Testis (tissue), 3 donors: ENCODE results near the gene PCNT. TPM values are rescaled to one million over a fixed set of nuclear protein-coding genes. Genes with fewer than 3 reads are reported as not detected.

Source experiments
- DNase-seq: peaks from one replicate; pipeline ENCODE4 v3.0.0-alpha.2; 2019
- H3K27ac ChIP-seq, 2 donors: fragments of 200-600 bp; sonication (generic); one replicate each; pipeline ENCODE4 v1.5.1; 2019
- H3K27me3 ChIP-seq: fragments of 200-600 bp; sonication (generic); one replicate; pipeline ENCODE4 v1.5.1; 2019
- H3K36me3 ChIP-seq: fragments of 200-600 bp; sonication (generic); one replicate; pipeline ENCODE4 v1.5.1; 2017; ENCODE audit warnings: low read depth; ENCODE audit errors: missing control alignments
- H3K4me1 ChIP-seq: fragments of 200-600 bp; sonication (generic); one replicate; pipeline ENCODE4 v1.5.1; 2019
- H3K4me3 ChIP-seq, 2 donors: fragments of 200-600 bp; sonication (generic); one replicate each; pipeline ENCODE4 v1.5.1; 2017 to 2019
- H3K9me3 ChIP-seq: fragments of 200-600 bp; sonication (generic); one replicate; pipeline ENCODE4 v1.5.1; 2017
- CTCF ChIP-seq, 3 experiments: fragments of 450-650 bp in 2 of 3; fragments of 200-600 bp in 1 of 3; sonication (generic) in 1 of 3; IDR thresholded peaks; one replicate each; pipeline ENCODE4 v1.5.1; 2016 to 2019; ENCODE audit warnings: antibody characterized with exemption in 3 of 3, mild to moderate bottlenecking in 2 of 3, moderate library complexity in 1 of 3
- POLR2A ChIP-seq: fragments of 450-650 bp; IDR thresholded peaks from one replicate; pipeline ENCODE4 v1.6.1; 2017; ENCODE audit warnings: antibody characterized with exemption, mild to moderate bottlenecking, moderate library complexity
- WGBS, 2 donors: methylation state at CpG; one replicate each; pipeline ENCODE4 v1.1.5; 2018; 5-methylcytosine and 5-hydroxymethylcytosine counted together
- intact Hi-C: fragments of 100-400 bp; cut with DNase I; formaldehyde crosslinking; loops from one replicate; pipeline ENCODE4 v1.15.1; 2023; ENCODE audit warnings: low total_unique reads
- polyA plus RNA-seq: library from polyadenylated mRNA; stranded (reverse); fragments of 350-450 nt; fragmentation: Illumina TruSeq; extraction: RNeasy Lipid Tissue Mini Kit (QIAGEN cat#74804); gene quantifications from one replicate; pipeline ENCODE4 v1.2.3, GENCODE V29; 2014; ENCODE audit warnings: low read depth, low replicate concordance; ENCODE audit not compliant: insufficient read depth
- total RNA-seq, 2 donors: library from RNA; depleted of rRNA; stranded (reverse); fragments of >200 nt; gene quantifications; one replicate each; pipeline ENCODE4 v1.2.3, GENCODE V29; 2016

The PCNT gene
- total and polyA plus RNA-seq, 3 donors from 2014 or later: 44.7 to 169 (median 116) TPM

GRCh38 chr21:46376856-46377453 is 53.0 kb downstream of the PCNT start:
- no peak overlapping the region for H3K4me3 ChIP-seq
- TF ChIP-seq CTCF (IDR thresholded peaks at IDR 0.05) (no peak), POLR2A (no peak)
- H3K36me3 ChIP-seq: no peaks in the 10 kb centered on the region
- no peaks in the 10 kb centered on the region for H3K9me3 ChIP-seq
- WGBS, 2 donors: 75% methylated on average over 14 of the region's 14 CpGs
- no peak for DNase-seq
- peaks cover 7% of the 10 kb centered on the region for H3K4me1 ChIP-seq
- H3K27me3 ChIP-seq: no peaks in the 10 kb centered on the region
- intact Hi-C loops: no loop called here
- H3K27ac ChIP-seq: no peak overlapping the region

GRCh38 chr21:46377789-46378188 is 53.8 kb downstream of the PCNT start:
- WGBS, 2 donors: 90 to 95% methylated on average over 14 of the region's 14 CpGs
- TF ChIP-seq POLR2A: no peak
- TF ChIP-seq CTCF (IDR thresholded peaks at IDR 0.05): no peak
- Histone ChIP-seq H3K4me3 (no peak overlapping the region), H3K4me1 (peaks cover 7% of the 10 kb centered on the region), H3K9me3 (no peaks in the 10 kb centered on the region), H3K27ac (no peak overlapping the region), H3K36me3 (no peaks in the 10 kb centered on the region), H3K27me3 (no peaks in the 10 kb centered on the region)
- no peak for DNase-seq
- intact Hi-C loops: no loop called here

GRCh38 chr21:46379105-46379504 is 55.1 kb downstream of the PCNT start:
- WGBS, 2 donors: 97 to 99% methylated on average over 19 of the region's 19 CpGs

GRCh38 chr21:46379691-46380090 is 55.7 kb downstream of the PCNT start:
- intact Hi-C loops: no loop called here
- TF ChIP-seq CTCF (IDR thresholded peaks at IDR 0.05): no peak
- TF ChIP-seq POLR2A: no peak
- no peak overlapping the region for H3K4me3 ChIP-seq
- H3K27ac ChIP-seq: no peak overlapping the region
- peaks cover 7% of the 10 kb centered on the region for H3K4me1 ChIP-seq
- 94 to 97% methylated on average over 9 of the region's 9 CpGs for WGBS, 2 donors
- no peak for DNase-seq
- no peaks in the 10 kb centered on the region for H3K27me3 ChIP-seq
- no peaks in the 10 kb centered on the region for H3K36me3 ChIP-seq
- no peaks in the 10 kb centered on the region for H3K9me3 ChIP-seq

More at GRCh38 chr21:46379105-46379504, 55.1 kb downstream of the PCNT start:
- no peak for DNase-seq
- peaks cover 7% of the 10 kb centered on the region for H3K4me1 ChIP-seq
- H3K9me3 ChIP-seq: no peaks in the 10 kb centered on the region
- no peak overlapping the region for H3K27ac ChIP-seq
- intact Hi-C loops: no loop called here
- no peaks in the 10 kb centered on the region for H3K27me3 ChIP-seq
- TF ChIP-seq POLR2A: no peak
- H3K36me3 ChIP-seq: no peaks in the 10 kb centered on the region
- H3K4me3 ChIP-seq: no peak overlapping the region

GRCh38 chr21:46381541-46381940 is 57.6 kb downstream of the PCNT start:
- no peak for DNase-seq
- Histone ChIP-seq H3K36me3 (no peaks in the 10 kb centered on the region), H3K27ac (no peak overlapping the region), H3K4me3 (no peak overlapping the region), H3K4me1 (peaks cover 7% of the 10 kb centered on the region), H3K9me3 (no peaks in the 10 kb centered on the region), H3K27me3 (no peaks in the 10 kb centered on the region)
- 54 to 68% methylated on average over 5 of the region's 5 CpGs for WGBS, 2 donors
- intact Hi-C loops: no loop called here
- TF ChIP-seq POLR2A (no peak), CTCF (IDR thresholded peaks at IDR 0.05) (no peak)
